ENCODE data around the gene GPHN.
"Not testable (repeated sequence)": the region's sequence is repeated elsewhere in the genome, so short reads cannot be mapped to it uniquely, and the experiment has no call there.

The GPHN gene

GRCh38 chr14:66974397-66975025 lies 466.6 kb downstream of the GPHN start:
- DNase-seq = no peak

DNA sequence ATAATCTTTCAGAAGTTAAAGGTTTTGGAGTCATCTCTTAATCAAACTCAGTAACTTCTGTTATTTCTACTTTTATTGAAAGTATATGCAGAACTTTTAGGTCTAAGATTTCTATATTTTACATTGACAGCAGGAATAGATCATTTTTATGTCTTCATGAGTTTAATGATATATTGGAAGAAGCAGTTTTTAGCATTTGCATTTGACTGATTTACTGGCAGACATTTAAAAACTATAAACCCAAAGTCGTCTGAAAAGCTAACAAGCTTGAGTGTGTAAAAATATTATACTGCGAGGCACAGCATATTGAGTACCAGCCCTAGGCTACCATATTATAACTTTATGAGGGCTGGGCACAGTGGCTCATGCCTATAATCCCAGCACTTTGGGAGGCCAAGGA lies 467.3 kb downstream of the GPHN start:
- DNase-seq = no peak

- no peak for DNase-seq
Measured at GRCh38 chr14:66979101-66979974, 471.4 kb downstream of the GPHN start.

- DNase-seq = no peak
Measured at GRCh38 chr14:66982247-66982646, 474.3 kb downstream of the GPHN start.

- DNase-seq = no peak
Measured at GRCh38 chr14:66992776-66993175, 484.8 kb downstream of the GPHN start.

DNA sequence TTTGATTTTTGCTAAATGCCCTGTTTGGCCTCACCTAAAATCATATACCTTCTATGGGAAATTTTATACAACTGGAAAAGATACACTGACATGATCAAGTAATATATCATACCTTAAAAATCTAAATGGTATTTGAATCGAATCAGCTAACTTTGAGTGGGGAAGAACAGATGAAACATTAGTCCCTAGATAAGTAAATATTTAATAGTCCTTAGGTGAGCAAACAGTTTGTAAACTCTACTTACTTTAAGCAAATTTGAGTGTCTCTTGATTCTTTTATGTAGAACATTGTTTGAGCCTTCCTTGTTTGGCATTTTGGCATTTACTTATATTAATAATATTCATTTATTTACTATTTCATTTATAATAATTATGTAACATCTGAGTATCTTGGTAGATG lies 485.6 kb downstream of the GPHN start:
- DNase-seq = no peak

- DNase-seq = no peak
Measured at GRCh38 chr14:66998013-66998412, 490.1 kb downstream of the GPHN start.

- DNase-seq = no peak
Measured at GRCh38 chr14:66999978-67000377, 492.0 kb downstream of the GPHN start.

DNA sequence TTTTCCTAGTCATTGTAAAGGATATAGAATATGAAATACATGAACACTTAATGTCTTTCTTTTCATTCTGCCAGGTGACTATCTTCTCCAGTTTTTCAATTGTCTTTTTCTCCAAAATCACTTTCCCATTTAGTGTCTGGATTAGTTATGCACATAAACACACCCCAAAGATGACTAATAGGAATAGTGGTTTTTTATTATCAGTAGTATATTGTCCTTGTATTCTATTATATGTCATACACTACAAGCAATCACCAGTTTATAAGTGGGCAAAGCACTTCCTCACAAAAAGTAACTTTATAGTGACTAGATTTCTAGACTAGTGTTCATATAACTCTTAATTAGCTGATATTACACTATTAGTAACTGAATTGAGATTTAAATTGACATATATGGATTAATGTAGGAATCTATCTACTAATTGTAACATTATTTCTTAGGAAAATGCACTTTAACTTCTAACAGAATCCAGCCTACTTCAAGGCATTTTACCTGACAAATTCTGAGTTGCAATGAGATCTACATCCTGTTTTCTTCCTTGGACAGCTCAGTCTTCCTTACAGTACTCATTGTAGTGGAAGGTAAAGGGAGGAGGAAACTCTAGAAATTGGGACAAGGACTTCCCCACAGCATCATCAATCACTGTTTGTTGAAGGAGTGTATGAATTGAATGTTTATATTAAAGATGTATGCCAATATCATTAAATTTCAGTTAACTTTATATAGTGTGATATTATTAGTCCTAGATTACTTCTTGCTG lies 495.2 kb downstream of the GPHN start:
- no peak for DNase-seq

DNA sequence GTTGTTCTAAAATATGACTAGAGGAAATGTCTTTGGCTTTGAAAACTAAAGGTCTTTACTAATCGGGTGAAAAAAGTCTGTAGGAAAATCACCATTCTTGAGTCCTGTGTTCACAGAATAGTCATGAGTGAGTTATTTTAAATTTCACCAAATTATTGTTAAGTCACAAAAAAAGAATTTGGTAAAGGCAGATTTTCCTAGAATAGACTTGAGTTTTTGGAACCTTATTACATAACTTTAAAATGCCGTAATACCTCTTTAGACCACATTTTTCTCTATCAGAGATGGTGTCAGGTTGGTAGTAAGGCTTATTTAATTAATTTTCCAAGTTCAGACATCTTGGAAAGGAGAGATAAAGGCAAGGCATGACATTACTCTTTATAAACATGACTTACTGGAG lies 496.6 kb downstream of the GPHN start:
- no peak for DNase-seq

GRCh38 chr14:67010602-67011001 lies 502.7 kb downstream of the GPHN start:
- no peak for DNase-seq

- no peak for DNase-seq
Measured at GRCh38 chr14:67016856-67017255, 508.9 kb downstream of the GPHN start.

GRCh38 chr14:67018720-67019119 lies 510.8 kb downstream of the GPHN start:
- no peak for DNase-seq

- DNase-seq = no peak
Measured at GRCh38 chr14:67019796-67020195, 511.8 kb downstream of the GPHN start.

DNA sequence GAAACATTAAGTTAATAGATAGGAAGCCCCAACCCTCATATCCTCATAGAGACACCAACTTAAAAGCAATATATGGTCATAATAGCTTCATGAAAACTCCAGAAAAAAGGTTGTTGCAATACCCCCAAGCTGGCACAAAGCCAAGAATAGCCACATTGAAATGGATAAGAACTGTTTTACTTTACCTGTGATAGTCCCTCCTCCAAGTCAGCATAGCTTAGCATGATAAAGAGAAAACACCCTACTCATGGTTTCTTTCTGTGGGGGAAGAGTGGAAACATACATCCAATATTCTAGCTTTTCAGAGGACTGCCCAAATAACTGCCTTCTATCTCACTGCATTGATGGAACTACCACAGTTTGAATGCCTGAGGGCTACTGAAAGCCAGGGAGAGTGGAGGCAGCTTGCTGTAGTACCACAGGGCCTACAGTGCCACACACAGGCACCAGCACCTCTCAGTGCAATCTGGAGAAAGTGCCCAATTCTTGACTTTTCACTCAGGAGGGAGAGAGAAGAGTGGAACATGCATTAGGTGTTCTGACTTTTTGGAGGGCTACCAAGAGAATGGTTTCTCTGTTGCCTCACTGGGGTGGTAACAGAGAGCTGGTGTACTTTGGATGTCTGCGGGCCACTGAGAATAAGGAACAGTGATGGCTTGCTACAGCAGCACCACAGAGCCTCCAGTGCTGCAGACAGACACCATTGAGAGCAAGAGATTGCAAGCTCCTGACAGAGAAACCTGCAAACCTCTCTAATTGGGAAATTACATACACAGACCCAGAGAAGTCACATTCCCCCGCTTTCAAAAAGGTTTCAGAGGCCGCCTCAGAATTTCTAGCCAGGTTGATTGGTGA lies 524.2 kb downstream of the GPHN start:
- DNase-seq = no peak

GRCh38 chr14:67045440-67045839 lies 537.5 kb downstream of the GPHN start:
- no peak for DNase-seq

DNA sequence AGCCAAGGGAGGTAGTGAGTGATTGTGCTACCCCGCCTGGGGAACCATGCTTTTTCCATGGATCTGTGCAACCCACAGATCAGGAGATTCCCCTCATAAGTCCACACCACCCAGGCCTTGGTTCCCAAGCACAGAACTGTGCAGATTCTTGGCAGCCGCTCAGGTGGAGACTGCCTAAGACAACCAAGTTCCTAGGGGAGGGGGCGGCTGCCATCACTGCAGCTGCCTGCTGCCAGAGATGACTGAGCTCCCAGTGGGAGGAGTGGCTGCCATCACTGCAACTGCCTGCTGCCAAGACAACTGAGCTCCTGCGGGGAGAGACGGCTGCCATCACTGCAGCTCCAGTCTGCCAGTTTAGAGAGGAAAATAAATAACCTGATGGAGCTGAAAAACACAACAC lies 542.9 kb downstream of the GPHN start:
- no peak for DNase-seq

DNA sequence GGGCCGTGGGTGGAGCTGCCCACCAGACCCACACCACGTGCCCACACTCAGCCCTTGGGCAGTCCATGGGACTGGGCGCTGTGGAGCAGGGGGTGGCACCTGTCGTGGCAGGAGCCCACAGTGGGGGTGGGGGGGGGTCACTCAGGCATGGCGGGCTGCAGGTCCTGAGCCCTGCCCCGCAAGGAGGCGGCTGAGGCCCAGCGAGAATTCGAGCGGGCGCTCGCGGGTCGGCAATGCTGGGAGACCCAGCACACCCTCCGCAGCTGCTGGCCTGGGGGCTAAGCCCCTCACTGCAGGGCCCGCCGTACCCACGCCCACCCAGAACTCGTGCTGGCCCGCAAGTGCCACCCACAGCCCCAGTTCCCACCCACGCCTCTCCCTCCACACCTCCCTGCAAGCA lies 548.7 kb downstream of the GPHN start:
- no peak for DNase-seq

DNA sequence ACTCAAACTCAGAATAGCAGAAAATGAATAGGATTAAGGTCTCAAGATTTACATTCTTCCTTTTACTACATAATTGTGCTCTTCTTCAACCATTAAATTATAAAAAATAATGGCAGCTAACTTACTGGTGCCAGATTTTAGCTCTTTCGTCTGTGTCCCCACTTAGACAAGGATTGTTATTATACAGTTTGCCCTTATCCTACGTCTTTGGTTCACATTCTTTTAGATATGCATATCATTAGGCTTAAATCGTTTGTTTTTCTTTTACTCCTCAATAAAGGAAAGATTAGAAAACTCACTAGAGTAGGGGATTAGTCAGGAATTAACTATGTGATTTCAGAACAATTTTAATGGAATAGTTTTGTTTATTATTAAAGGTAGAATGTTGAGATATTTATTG lies 551.6 kb downstream of the GPHN start:
- no peak for DNase-seq

DNA sequence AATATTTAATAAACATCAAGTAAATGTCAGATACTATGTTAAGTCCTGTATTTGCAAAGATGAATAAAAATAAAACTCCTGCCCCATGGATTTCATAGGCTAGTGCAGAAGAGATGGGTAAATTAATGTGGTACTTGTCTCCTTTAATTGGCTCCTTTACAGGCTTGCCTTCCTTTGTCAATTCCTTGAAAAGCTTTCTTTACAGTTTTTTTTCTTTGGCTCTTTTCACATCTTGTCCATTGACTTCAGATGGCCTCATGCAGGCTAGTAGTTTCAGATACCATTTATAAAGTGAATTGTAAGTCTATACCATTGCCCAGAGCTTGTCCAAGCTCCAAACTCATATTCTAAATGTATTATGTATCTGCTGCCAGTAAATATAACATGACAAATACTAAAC lies 552.6 kb downstream of the GPHN start:
- no peak for DNase-seq

- DNase-seq = not testable (repeated sequence)
Measured at GRCh38 chr14:67067070-67067814, 559.3 kb downstream of the GPHN start.

DNA sequence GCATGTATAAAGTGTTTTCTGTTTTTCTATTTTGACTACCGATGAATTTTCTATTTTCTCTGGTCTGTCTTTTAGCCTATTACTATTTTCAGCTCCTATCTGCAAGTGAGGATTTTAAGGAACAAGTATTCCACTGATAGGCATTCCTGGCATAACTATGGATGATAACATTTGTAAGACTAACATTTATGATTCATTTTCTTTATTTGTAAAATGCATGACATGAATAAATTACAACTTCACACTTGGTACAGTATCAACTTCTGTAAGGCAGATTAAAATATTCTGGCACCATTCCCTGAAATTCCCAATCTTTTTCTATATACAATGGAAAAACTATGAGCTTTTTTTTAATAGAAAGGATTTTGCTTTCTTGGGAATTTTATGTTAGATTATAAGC lies 560.3 kb downstream of the GPHN start:
- DNase-seq = no peak
